Spleen (tissue), 7 donors: Measurements from ENCODE around the gene KLHL6.

Source experiments
- POLR2A ChIP-seq, 3 donors: fragments of 450-650 bp; IDR thresholded peaks; one replicate each; pipeline ENCODE4 v1.5.1; 2017; ENCODE audit warnings: antibody characterized with exemption in 3 of 3, mild to moderate bottlenecking in 1 of 3
- POLR2AphosphoS5 ChIP-seq, 3 donors: sonication (generic); formaldehyde crosslinking; IDR thresholded peaks; one replicate each; pipeline ENCODE4 v1.5.1; 2017; ENCODE audit warnings: antibody characterized with exemption in 3 of 3
- TF ChIP-seq, protein P1 (sequence below), 11 experiments: fragments of 200-600 bp in 7 of 11; fragments of 450-650 bp in 4 of 11; sonication (generic) in 4 of 11; IDR thresholded peaks in 8 of 11; conservative IDR thresholded peaks in 3 of 11; 1 replicate in 7 of 11; 2 replicates in 4 of 11; pipeline versions ENCODE4 v1.4.0 to v1.8.0; 2016 to 2021; ENCODE audit warnings: antibody characterized with exemption in 11 of 11, inconsistent platforms in 4 of 11, mild to moderate bottlenecking in 1 of 11
- donor health status: DM: no; HTN: no; CAD: no; lungs with moderate emphysema.
- donor health status: DM: no; HTN: no; CAD: no.
- donor health status: DM: no; HTN: no; CAD: no.

DNA sequence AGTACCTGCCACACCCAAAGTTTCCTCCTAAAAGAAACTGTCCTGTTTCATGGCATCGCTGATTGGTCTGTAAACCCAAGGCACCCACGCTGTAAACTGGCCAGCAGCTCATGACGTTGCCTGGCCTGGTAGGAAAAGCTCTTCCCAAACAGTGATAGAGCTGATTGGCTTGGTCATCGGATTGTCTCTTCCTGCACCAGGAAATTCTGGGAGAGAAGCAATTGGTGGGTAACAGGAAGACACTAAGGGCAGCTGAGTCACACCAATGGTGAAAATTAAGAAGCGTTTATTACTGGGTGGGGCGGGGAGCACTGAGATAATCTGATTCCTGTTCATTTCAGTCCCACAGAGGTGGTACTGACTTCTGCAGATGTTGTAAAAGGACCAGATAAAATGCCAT, 31.0 kb downstream of the KLHL6 start:
- TF ChIP-seq, protein P1, sequence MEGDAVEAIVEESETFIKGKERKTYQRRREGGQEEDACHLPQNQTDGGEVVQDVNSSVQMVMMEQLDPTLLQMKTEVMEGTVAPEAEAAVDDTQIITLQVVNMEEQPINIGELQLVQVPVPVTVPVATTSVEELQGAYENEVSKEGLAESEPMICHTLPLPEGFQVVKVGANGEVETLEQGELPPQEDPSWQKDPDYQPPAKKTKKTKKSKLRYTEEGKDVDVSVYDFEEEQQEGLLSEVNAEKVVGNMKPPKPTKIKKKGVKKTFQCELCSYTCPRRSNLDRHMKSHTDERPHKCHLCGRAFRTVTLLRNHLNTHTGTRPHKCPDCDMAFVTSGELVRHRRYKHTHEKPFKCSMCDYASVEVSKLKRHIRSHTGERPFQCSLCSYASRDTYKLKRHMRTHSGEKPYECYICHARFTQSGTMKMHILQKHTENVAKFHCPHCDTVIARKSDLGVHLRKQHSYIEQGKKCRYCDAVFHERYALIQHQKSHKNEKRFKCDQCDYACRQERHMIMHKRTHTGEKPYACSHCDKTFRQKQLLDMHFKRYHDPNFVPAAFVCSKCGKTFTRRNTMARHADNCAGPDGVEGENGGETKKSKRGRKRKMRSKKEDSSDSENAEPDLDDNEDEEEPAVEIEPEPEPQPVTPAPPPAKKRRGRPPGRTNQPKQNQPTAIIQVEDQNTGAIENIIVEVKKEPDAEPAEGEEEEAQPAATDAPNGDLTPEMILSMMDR (IDR thresholded peaks at IDR 0.05 in 8 of 11, conservative IDR thresholded peaks at IDR 0.05 in 3 of 11) = no peak
- TF ChIP-seq POLR2AphosphoS5 (IDR thresholded peaks at IDR 0.05) (no peak), POLR2A (IDR thresholded peaks at IDR 0.05) (no peak)
